GM21367 (cell line): ENCODE measurements around the gene PILRA.
"Not testable (repeated sequence)": the region's sequence is repeated elsewhere in the genome, so short reads cannot be mapped to it uniquely, and the experiment has no call there.

Source experiments
- ATAC-seq: cut with Tn5 transposase; IDR thresholded peaks from one replicate; pipeline ENCODE4 v1.9.1; 2021; ENCODE audit not compliant: unreplicated experiment

Gene PILRA

DNA sequence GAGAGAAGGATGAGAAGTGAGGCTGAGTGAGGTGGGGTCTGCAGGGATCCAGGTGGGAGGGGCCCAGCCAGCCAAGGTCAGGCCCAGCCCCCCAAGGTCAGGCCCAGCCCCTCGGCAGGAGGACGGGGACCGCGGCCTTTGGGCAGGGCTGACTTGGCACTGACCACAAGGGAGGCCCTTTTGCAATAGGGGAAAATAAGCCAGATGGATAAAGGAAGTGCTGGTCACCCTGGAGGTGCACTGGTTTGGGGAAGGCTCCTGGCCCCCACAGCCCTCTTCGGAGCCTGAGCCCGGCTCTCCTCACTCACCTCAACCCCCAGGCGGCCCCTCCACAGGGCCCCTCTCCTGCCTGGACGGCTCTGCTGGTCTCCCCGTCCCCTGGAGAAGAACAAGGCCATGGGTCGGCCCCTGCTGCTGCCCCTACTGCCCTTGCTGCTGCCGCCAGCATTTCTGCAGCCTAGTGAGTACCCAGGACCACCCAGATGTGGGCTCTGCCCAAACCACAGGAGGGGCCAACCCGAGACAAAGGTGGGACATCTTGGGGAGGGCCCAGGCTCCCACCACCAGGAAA, at the start of gene PILRA:
PILRA (plus strand) TSS at position 227 of the 571 bp plus-strand sequence; CDS start at position 397, 170 bp downstream.
- ATAC-seq, result no peak

DNA sequence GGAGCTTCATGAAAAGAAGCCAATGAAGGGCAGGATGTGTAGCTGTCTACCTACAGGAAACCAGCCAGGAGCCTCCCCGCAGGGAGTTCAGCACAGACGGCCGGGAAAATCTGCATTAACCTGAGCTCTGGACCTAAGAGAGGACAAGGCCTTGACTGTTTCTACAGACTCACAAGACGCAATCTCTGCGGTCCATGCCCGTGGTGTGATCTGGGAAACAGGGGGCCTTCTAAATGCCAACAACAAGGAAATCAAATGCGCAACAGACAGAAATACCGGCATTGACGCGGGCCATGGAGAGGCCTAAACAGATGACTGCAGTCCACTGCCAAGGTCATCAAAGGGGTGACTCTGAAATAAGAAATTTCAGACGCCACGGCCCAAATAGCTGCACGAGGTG, 49.1 kb upstream of the PILRA start:
- ATAC-seq, result not testable (repeated sequence)

DNA sequence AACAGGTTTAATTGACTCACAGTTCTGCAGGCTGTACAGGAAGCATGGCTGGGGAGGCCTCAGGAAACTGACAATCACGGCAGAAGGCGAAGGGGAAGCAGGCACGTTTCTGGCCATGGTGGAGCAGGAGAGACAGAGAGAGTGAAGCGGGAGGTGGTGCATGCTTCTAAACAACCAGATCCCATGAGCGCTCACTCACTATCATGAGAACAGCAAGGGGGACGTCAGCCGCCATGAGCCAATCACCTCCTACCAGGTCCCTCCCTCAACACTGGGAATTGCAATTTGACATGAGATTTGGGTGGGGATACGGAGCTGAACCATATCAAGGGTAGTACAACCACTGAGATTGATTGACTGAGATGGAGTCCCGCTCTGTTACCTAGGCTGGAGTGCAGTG, 47.6 kb upstream of the PILRA start:
- not testable (repeated sequence) for ATAC-seq

DNA sequence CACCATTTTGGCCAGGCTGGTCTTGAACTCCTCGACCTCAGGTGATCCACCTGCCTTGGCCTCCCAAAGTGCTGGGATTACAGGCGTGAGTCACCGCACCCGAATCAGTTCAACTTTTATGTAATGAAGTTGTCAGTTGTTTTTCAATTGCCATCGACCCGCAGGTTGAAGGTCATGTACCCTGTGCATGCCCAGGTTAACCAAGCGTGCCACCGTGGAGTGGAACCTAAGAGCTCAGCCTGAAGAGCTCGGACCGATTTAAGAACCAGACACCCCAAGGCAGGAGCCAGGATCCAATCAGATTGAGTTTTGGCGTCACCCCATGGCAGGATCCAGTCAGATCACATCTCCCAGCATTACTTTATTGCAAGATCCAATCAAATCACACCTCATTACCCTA, 46.4 kb upstream of the PILRA start:
- ATAC-seq, result not testable (repeated sequence)

DNA sequence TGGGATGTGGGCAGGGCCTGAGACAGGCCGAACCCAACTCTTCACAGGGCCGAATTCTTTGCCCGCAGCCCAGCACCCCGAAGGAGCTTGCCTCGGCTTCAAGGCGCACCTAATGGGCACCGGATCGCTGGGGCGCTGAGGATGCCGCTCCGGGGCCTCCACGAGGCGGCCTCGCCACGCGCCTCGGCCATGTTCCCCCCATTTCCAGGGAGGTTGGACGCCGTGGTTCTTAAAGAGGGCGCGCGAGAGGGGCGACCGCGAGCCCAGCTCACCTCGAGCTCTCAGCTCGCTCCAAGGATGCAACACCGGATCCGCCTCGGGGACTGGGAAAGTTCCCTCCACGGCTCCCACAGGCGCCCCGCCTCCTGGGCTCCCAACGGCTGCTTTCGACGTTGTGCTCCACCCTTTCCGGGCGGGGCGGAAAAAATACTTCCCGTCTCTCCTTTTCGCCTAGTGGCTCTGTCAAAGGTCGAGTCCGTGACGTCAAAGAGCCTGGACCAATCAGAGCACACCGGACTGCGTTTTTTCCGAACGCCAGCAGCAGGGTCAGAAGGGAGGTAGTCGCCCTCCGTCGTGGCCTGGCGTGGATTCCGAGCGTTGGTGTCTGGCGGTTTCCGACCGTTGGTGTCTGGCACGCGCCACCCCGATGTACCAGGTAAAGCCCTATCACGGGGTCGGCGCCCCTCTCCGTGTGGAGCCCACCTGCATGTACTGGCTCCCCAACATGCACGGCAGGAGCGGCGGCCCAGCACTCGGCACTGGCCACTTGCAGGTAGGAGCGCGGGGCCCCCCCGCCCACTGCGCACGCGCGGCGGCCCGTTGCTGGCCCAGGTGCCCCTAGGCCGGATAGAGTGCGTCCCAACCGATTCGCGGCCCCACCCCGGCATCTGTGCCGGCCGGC, 37.5 kb upstream of the PILRA start:
- ATAC-seq, result peak; percentile 76

DNA sequence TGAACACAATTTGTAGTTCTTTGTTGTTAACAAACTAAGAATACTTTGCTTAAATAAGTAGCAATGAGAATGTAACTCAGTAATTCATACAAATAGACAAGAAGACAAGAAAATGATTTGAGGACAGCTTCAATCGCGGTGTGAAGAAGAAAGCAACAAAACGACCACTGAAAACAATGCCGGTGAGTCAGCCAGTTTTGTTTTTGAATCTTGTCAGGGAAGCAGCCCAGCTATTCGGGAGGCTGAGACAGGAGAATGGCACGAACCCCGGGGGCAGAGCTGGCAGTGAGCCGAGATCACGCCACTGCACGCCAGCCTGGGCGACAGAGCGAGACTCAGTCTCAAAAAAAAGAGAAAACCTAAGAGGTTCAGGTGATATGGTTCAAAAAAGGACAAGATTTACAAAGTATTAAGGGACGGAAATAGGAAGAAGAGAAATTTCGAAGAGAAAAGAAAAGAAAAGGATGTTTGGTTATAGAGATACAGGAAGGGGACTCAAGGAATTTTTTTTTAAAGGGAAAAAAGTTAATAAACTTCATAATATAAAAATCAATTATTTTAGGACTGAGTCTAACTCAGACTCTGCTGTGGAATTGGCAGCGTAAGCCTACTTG, 35.1 kb upstream of the PILRA start:
- ATAC-seq, result not testable (repeated sequence)

DNA sequence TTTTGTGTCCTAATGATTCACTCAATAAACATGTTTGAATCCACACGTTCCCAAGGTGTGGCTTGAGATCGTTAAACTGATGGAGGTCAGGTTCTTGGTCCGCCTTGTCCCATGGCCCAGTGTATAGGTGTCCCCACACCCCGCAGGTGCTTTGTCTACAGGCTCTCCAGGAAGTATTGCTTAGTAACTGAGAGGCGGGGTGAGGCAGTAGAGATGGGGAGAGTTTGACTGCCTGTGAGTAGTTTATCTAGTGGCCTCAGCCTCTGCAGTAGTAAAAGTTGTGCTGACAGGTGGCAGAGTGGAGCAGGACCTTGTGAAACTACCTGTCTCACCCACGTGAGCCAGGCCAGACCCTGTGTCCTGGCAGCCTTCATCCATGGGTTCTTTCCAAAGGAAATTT, 32.0 kb upstream of the PILRA start:
- not testable (repeated sequence) for ATAC-seq

DNA sequence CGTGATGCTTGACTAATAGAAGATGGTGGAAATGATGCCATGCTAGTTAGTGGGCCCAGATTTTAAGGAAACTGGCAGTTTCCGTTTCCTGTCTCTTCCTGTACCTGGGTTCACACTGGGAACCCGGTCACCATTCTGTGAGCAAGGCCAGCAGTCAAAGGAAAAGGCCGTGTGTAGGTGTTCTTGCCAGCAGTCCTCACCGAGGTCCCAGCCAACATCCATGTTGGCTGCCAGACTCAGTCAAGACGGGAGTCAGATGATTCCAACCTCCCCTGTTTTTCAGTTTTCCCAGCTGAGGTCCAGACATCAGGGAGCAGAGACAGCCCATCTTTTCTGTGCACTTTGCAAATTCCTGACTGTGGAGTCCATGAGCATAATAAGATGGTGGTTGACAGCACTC, 30.5 kb upstream of the PILRA start:
- no peak for ATAC-seq

DNA sequence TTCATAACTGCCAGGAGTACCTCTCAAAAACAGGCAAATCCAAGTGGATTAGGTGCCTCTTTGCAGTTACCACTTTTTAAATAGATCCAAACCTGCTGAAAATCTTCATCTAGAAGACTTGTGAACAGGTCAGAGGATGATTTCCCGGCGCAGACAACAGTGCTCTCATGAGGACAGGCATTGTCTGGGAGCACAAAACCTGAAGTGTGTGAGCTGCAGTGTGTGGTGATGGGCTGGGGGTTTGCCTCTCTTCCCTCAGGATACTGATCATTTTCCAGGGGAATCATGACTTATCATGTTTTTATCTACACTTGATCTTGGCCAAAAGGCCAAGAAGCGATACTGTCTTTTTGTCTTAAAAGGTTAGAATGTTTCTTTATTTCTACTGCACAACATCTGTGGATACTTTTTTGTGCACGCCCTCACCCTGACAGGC, 29.1 kb upstream of the PILRA start:
- ATAC-seq, result not testable (repeated sequence)

DNA sequence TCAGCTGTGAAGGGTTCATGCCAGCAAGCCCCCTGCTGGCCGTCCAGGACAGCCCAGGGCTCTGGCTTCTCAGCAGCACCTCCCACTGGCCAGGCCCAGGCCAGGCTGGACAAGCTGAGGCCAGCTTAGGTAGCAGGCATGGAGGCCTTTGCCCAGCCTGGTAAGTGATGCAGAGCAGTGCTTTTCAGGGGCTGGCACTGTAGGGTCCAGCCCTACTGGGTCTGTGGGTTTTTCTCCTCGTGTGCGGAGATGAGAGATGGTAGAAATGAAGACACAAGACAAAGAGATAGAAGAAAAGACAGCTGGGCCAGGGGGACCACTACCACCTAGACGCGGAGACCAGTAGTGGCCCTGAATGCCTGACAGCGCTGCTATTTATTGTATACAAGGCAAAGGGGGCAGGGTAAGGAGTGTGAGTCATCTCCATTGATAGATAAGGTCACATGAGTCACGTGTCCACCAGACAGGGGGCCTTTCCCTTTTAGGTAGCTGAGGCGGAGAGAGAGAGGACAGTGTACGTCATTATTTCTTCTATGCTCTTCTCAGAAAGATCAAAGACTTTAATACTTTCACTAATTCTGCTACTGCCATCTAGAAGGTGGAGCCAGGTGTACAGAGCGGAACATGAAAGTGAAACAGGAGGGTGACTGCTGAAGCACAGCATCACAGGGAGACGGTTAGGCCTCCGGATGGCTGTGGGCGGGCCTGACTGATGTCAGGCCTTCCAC, 28.6 kb upstream of the PILRA start:
- ATAC-seq, result peak; percentile 63

DNA sequence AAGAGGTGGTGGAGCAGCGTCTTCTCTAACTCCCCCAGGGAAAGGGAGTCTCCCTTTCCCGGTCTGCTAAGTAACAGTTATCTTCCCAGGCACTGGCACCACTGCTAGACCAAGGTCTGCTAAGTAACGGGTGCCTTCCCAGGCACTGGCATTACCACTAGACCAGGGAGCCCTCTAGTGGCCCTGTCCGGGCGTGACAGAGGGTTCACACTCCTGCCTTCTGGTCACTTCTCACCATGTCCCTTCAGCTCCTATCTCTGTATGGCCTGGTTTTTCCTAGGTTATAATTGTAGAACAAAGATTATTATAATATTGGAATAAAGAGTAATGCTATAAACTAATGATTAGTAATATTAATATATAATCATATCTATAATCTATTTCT, 28.0 kb upstream of the PILRA start:
- ATAC-seq, result peak; percentile 9

DNA sequence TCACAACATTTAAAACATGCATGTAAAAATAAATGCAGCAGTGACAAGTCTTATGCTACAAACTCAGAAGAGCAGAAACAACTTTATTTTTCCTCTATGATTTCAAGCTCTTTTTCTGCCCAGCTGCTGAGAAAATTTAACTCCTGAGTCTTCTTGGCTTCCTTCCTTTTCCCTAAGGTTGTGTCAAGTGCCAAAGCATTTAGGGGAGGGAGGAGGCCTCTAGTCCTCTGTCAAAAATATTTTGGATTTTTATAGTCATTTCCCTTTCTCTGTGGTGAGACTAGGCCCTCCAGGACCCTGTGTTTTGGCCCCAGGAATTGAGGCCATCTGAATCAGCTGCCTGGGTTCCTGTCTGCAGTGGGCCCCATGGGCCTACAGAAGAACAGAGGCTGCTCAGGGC, 26.4 kb upstream of the PILRA start:
- no peak for ATAC-seq

DNA sequence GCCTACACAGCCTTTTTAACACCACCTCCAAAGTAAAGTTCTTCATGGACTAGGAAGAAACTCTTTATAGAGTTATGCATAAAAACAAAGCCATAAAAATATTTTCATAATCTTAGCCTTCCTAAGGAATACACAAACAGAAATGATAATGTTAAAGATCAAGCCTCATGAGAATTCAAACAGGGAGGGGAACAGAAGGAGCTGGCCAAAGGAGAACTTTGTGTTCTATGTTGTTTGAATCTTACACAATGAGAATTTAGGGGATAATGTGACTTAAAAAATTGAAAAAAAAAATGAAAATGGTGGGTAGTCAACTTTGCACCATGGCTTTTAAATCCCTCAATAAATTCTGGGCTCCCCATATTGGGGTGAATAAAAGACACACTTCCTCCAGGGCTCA, 24.5 kb upstream of the PILRA start:
- ATAC-seq, result no peak

DNA sequence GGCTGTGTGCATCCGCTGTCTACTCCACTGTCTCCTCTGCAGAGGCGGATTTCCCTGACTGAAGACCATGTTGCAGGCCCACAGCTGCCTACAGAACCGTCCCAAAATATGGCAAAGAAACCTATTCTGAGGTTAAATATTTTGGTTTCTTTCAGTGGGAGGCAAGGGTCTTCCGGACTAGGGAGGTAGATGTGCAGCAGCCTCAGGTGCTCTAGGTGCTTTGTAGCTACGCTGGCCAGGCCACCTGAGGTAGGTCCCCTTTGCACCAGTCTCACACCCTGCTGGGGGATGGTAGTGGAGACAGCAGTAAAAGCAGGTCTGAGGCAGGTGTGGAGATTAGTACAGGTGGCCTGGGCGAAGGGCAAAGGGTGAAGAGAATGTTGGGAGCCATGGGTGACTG, 23.5 kb upstream of the PILRA start:
- no peak for ATAC-seq

DNA sequence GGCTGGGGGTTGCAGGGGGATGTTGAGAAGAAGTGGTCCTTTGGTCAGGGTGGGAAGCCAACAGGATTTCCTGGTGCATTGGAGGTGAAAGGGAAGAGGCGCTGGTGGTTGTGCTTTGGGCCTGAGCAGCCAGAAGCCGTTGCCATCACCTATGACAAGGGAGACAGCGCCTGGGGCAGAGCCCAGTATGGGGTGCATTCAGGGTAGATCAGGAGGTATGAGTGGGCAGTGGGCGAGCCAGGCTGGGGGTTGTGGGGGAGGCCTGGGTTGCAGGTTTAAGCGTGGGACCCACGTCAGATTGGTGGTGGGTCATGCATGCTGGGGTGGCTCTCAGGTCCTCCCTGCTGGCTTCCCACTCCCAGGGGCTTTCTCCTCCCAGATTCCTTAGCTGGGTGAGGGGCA, 21.6 kb upstream of the PILRA start:
- no peak for ATAC-seq

DNA sequence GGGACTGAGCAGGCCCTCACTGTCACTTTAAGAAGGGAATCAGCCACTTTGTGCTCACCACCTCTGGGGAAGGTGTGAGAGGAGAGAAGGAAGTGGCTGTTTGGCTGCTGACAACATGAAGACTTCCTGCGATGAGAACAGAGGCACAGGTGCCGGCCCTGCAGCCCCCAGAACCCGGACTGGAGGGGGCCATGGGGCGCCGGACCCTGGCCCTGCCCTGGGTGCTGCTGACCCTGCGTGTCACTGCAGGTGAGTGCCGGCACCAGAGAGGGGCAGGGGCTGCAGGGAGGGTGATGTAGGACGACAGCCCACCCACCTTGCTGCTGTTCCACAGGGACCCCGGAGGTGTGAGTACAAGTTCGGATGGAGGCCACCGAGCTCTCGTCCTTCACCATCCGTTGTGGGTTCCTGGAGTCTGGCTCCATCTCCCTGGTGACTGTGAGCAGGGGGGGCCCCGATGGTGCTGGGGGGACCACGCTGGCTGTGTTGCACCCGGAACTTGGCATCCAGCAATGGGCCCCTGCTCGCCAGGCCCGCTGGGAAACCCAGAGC, 21.0 kb upstream of the PILRA start:
- ATAC-seq, result not testable (repeated sequence)

DNA sequence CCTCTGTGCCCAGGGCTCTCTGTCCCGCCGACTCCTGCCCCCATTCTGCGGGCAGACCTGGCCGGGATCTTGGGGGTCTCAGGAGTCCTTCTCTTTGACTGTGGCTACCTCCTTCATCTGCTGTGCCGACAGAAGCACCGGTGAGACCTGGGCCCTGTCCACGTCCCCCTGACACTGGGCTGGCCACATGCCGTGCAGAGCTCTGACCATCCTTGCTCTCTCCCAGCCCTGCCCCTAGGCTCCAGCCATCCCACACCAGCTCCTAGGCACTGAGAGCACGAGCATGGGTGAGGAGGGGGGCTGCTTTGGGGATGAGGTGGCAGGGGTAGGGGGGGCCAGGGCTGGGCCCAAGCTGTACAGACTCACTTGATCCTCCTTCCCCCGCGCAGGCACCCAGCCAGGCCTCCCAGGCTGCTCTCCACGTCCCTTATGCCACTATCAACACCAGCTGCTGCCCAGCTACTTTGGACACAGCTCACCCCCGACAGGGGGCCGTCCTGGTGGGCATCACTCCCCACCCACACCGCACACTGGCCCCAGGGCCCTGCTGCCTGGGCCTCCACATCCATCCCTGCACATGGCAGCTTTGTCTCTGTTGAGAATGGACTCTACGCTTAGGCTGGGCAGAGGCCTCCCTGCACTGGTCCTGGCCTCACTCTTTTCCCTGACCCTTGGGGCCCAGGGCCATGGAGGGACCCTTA, 20.2 kb upstream of the PILRA start:
- no peak for ATAC-seq

DNA sequence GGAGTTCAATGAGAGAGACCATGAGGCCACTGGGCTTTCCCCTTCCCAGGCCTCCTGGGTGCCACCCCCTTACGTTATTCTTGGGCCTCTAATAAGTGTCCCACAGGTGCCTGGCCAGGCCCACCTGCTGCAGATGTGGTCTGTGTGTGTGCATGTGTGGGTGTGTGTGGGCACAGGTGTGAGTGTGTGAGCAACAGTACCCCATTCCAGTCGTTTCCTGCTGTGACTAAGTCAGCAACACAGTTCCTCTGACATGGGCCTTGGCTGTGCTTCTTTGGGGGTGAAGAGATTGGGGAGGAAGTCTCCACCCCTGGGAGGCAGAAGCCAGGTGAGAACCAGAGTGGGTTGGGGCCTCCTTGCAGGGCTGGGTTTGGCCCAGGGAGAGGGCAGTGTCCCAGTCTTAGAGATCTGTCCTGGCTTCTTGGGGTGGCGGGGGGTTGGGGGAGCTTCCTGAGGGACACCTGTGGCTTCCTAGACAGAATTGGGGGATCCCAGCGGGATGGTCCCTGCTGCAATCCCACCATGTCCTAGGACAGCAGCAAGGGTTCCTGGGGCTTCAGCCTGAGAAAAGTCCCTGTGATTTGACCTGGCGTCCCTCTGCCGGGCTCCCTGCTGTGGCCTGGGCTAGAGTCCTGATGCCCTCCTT, 19.5 kb upstream of the PILRA start:
- no peak for ATAC-seq

DNA sequence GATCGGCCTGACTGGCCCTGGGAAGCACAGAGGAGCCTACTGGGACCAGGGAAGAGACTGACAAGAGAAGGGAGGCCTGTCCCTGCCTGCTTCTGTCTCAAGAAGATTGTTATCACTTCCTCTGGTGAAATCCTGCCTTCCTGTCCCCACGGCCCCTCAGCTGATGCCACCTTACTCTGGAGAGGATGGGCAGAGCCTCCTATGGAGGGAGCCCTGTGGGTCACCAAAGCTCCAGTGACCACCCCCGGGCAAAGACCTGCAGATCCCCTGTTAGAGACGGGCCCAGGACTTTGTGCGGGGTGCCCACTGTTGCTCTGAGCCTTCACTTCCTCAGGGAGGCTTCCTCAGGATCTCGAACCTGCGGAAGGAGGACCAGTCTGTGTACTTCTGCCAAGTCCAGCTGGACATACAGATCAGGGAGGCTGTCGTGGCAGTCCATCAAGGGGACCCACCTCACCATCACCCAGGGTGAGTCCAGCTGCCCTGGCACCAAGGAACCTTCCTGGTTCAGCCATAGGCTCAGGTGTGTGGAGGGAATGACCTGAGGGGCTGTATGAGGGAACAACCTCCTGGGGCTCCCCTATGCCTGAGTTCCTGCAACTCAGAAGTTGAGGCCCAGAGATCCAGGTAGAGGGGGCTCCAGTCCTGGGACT, 16.7 kb upstream of the PILRA start:
- no peak for ATAC-seq
